ENCODE measurements around the gene AMHR2. TPM values are rescaled to one million over a fixed set of nuclear protein-coding genes. Genes with fewer than 3 reads are reported as not detected.
A peak's percentile ranks its signal among the peaks of the same experiment; 100 is the strongest.

The AMHR2 gene
- total RNA-seq, 1 donor from 2014 or later = not detected

DNA sequence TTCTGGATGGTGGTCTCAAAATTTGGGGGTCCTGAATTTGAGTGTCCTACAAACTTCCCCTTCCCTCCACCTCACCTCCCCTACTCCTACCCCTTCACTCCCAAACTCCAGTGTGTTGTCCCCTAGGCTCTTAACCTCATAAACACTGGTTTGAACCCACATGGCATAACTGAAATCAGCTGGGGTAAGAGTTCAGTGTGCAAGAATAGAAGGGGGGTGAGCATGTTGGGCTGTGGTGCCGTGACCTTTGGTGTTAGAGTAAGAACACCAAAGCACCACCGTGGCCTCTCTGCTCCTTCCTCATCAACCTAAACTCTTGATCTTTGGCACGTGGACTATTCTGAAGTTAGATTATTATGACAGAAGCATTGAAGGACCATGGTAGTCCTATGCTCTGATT, 39.3 kb downstream of the AMHR2 start:
- Histone ChIP-seq H3K36me3 (ENCODE audit: control insufficient read depth in 3 of 3, insufficient read depth in 3 of 3, low read length in 3 of 3) (peaks cover 74 to 93% (median 92%) of the 10 kb centered on the region in 3 donors), H3K27ac (ENCODE audit: low read depth, low read length) (peak overlapping the region; percentile 78)

GRCh38 chr12:53463802-53464560, 40.3 kb downstream of the AMHR2 start:
- H3K36me3 ChIP-seq (ENCODE audit: control insufficient read depth in 3 of 3, insufficient read depth in 3 of 3, low read length in 3 of 3) = peaks cover 78 to 95% (median 92%) of the 10 kb centered on the region in 3 donors
- H3K4me3 ChIP-seq (ENCODE audit: low read length in 3 of 3) = no peak overlapping the region
- H3K27ac ChIP-seq (ENCODE audit: low read depth, low read length) = peak overlapping the region; percentile 78
- H3K9me3 ChIP-seq (ENCODE audit: control insufficient read depth in 3 of 3, low read length in 3 of 3) = no peaks in the 10 kb centered on the region
- no peaks in the 10 kb centered on the region for H3K27me3 ChIP-seq (ENCODE audit: control insufficient read depth in 3 of 3, insufficient read depth in 3 of 3, low read length in 3 of 3)
- peaks cover 85 to 92% (median 89%) of the 10 kb centered on the region in 3 donors for H3K4me1 ChIP-seq (ENCODE audit: control insufficient read depth in 3 of 3, insufficient read depth in 3 of 3, low read length in 3 of 3)
- no peak overlapping the region for H3K9ac ChIP-seq (ENCODE audit: low read depth in 1 of 3, low read length in 3 of 3)

More for the DNA sequence above, 39.3 kb downstream of the AMHR2 start:
- Histone ChIP-seq H3K9ac (ENCODE audit: low read depth in 1 of 3, low read length in 3 of 3) (peak overlapping the region in 2 of 3 donors; percentile 51 to 57), H3K4me1 (ENCODE audit: control insufficient read depth in 3 of 3, insufficient read depth in 3 of 3, low read length in 3 of 3) (peaks cover 78 to 89% (median 83%) of the 10 kb centered on the region in 3 donors), H3K4me3 (ENCODE audit: low read length in 3 of 3) (peak overlapping the region in 1 of 3 donors; percentile 2), H3K27me3 (ENCODE audit: control insufficient read depth in 3 of 3, insufficient read depth in 3 of 3, low read length in 3 of 3) (no peaks in the 10 kb centered on the region), H3K9me3 (ENCODE audit: control insufficient read depth in 3 of 3, low read length in 3 of 3) (no peaks in the 10 kb centered on the region)

GRCh38 chr12:53464685-53465418, 41.2 kb downstream of the AMHR2 start:
- Histone ChIP-seq H3K27me3 (ENCODE audit: control insufficient read depth in 3 of 3, insufficient read depth in 3 of 3, low read length in 3 of 3) (no peaks in the 10 kb centered on the region), H3K4me3 (ENCODE audit: low read length in 3 of 3) (no peak overlapping the region), H3K36me3 (ENCODE audit: control insufficient read depth in 3 of 3, insufficient read depth in 3 of 3, low read length in 3 of 3) (peaks cover 80 to 94% (median 93%) of the 10 kb centered on the region in 3 donors), H3K9me3 (ENCODE audit: control insufficient read depth in 3 of 3, low read length in 3 of 3) (no peaks in the 10 kb centered on the region), H3K9ac (ENCODE audit: low read depth in 1 of 3, low read length in 3 of 3) (peak overlapping the region in 2 of 3 donors; percentile 2 to 63), H3K4me1 (ENCODE audit: control insufficient read depth in 3 of 3, insufficient read depth in 3 of 3, low read length in 3 of 3) (peaks cover 82 to 88% (median 86%) of the 10 kb centered on the region in 3 donors), H3K27ac (ENCODE audit: low read depth, low read length) (peak overlapping the region; percentile 61)

DNA sequence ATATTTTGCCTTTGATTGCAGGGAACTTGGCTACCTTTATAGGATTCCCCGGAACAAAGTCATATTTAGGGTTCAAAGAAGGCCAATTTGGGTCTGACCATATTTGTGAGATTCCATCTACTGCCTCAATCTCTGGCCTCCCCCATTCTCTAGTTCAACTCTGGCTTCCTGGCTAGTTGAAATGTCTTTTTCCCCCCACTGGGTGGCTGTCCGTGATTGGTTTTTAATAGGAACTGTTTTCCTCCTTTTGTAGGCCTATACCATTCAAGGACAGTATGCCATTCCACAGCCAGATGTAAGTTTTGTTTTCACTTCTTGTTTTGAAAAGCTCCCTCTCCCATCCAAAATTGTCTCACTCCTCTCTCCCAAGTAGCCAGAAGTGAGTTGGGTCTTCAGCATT, 42.0 kb downstream of the AMHR2 start:
- H3K9me3 ChIP-seq (ENCODE audit: control insufficient read depth in 3 of 3, low read length in 3 of 3) = no peaks in the 10 kb centered on the region
- peaks cover 78 to 86% (median 81%) of the 10 kb centered on the region in 3 donors for H3K4me1 ChIP-seq (ENCODE audit: control insufficient read depth in 3 of 3, insufficient read depth in 3 of 3, low read length in 3 of 3)
- H3K27me3 ChIP-seq (ENCODE audit: control insufficient read depth in 3 of 3, insufficient read depth in 3 of 3, low read length in 3 of 3) = no peaks in the 10 kb centered on the region
- H3K9ac ChIP-seq (ENCODE audit: low read depth in 1 of 3, low read length in 3 of 3) = peak overlapping the region in 2 of 3 donors; percentile 2 to 43
- H3K27ac ChIP-seq (ENCODE audit: low read depth, low read length) = peak overlapping the region; percentile 61
- H3K36me3 ChIP-seq (ENCODE audit: control insufficient read depth in 3 of 3, insufficient read depth in 3 of 3, low read length in 3 of 3) = peaks cover 79 to 93% (median 92%) of the 10 kb centered on the region in 3 donors
- no peak overlapping the region for H3K4me3 ChIP-seq (ENCODE audit: low read length in 3 of 3)

GRCh38 chr12:53466640-53467039, 43.0 kb downstream of the AMHR2 start:
- no peak overlapping the region for H3K4me3 ChIP-seq (ENCODE audit: low read length in 3 of 3)
- no peak overlapping the region for H3K9ac ChIP-seq (ENCODE audit: low read depth in 1 of 3, low read length in 3 of 3)
- H3K36me3 ChIP-seq (ENCODE audit: control insufficient read depth in 3 of 3, insufficient read depth in 3 of 3, low read length in 3 of 3) = peaks cover 78 to 91% (median 91%) of the 10 kb centered on the region in 3 donors
- peak overlapping the region; percentile 61 for H3K27ac ChIP-seq (ENCODE audit: low read depth, low read length)
- H3K9me3 ChIP-seq (ENCODE audit: control insufficient read depth in 3 of 3, low read length in 3 of 3) = no peaks in the 10 kb centered on the region
- H3K4me1 ChIP-seq (ENCODE audit: control insufficient read depth in 3 of 3, insufficient read depth in 3 of 3, low read length in 3 of 3) = peaks cover 73 to 80% (median 74%) of the 10 kb centered on the region in 3 donors
- no peaks in the 10 kb centered on the region for H3K27me3 ChIP-seq (ENCODE audit: control insufficient read depth in 3 of 3, insufficient read depth in 3 of 3, low read length in 3 of 3)

DNA sequence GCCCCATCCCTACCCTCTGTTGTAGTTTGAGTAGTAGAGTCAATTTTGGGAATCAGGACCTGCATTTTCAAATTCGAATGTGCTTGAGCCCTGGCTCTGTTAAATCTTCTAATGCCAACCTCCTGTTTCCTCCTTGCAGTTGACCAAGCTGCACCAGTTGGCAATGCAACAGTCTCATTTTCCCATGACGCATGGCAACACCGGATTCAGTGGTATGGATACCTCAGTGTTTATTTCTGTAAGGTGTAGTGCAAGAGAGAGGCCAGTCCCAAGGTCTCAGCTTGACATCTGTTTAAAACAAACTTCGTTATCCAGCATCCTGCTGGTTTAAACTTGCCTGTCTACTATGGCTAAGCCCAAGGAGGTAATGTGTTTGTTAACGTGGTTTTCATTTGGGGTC, 43.4 kb downstream of the AMHR2 start:
- no peak overlapping the region for H3K9ac ChIP-seq (ENCODE audit: low read depth in 1 of 3, low read length in 3 of 3)
- H3K4me1 ChIP-seq (ENCODE audit: control insufficient read depth in 3 of 3, insufficient read depth in 3 of 3, low read length in 3 of 3) = peaks cover 70 to 79% (median 71%) of the 10 kb centered on the region in 3 donors
- H3K36me3 ChIP-seq (ENCODE audit: control insufficient read depth in 3 of 3, insufficient read depth in 3 of 3, low read length in 3 of 3) = peaks cover 77 to 91% (median 91%) of the 10 kb centered on the region in 3 donors
- H3K27me3 ChIP-seq (ENCODE audit: control insufficient read depth in 3 of 3, insufficient read depth in 3 of 3, low read length in 3 of 3) = no peaks in the 10 kb centered on the region
- H3K27ac ChIP-seq (ENCODE audit: low read depth, low read length) = peak overlapping the region; percentile 61
- H3K4me3 ChIP-seq (ENCODE audit: low read length in 3 of 3) = no peak overlapping the region
- H3K9me3 ChIP-seq (ENCODE audit: control insufficient read depth in 3 of 3, low read length in 3 of 3) = no peaks in the 10 kb centered on the region

- peak overlapping the region; percentile 61 for H3K27ac ChIP-seq (ENCODE audit: low read depth, low read length)
These were observed 44.2 kb downstream of the AMHR2 start for GRCh38 chr12:53467880-53468279.

DNA sequence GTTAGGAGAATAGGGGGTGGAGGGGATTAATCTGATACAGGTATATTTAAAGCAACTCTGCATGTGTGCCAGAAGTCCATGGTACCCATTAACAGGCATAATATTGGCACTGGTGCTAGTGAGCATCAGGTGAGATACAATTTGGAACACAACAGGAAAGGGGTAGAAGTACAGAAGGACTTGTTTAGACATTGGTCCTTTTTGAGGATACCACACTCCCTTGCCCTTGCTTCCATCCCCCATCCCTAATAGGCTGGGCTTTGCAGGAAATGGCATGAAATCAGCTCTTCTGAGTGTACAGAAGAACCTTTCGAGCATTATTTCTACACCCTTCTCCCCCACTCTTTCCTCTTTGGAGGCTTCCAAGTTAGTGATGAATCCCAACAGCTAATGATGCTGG, 44.6 kb downstream of the AMHR2 start:
- H3K9me3 ChIP-seq (ENCODE audit: control insufficient read depth in 3 of 3, low read length in 3 of 3) = no peaks in the 10 kb centered on the region
- no peak overlapping the region for H3K9ac ChIP-seq (ENCODE audit: low read depth in 1 of 3, low read length in 3 of 3)
- H3K4me1 ChIP-seq (ENCODE audit: control insufficient read depth in 3 of 3, insufficient read depth in 3 of 3, low read length in 3 of 3) = peaks cover 63 to 78% (median 68%) of the 10 kb centered on the region in 3 donors
- no peaks in the 10 kb centered on the region for H3K27me3 ChIP-seq (ENCODE audit: control insufficient read depth in 3 of 3, insufficient read depth in 3 of 3, low read length in 3 of 3)
- H3K4me3 ChIP-seq (ENCODE audit: low read length in 3 of 3) = no peak overlapping the region
- peak overlapping the region; percentile 61 for H3K27ac ChIP-seq (ENCODE audit: low read depth, low read length)
- H3K36me3 ChIP-seq (ENCODE audit: control insufficient read depth in 3 of 3, insufficient read depth in 3 of 3, low read length in 3 of 3) = peaks cover 70 to 88% (median 84%) of the 10 kb centered on the region in 3 donors

More at GRCh38 chr12:53467880-53468279, 44.2 kb downstream of the AMHR2 start:
- peaks cover 74 to 91% (median 88%) of the 10 kb centered on the region in 3 donors for H3K36me3 ChIP-seq (ENCODE audit: control insufficient read depth in 3 of 3, insufficient read depth in 3 of 3, low read length in 3 of 3)
- no peaks in the 10 kb centered on the region for H3K27me3 ChIP-seq (ENCODE audit: control insufficient read depth in 3 of 3, insufficient read depth in 3 of 3, low read length in 3 of 3)
- no peak overlapping the region for H3K9ac ChIP-seq (ENCODE audit: low read depth in 1 of 3, low read length in 3 of 3)
- H3K9me3 ChIP-seq (ENCODE audit: control insufficient read depth in 3 of 3, low read length in 3 of 3) = no peaks in the 10 kb centered on the region
- peaks cover 67 to 79% (median 69%) of the 10 kb centered on the region in 3 donors for H3K4me1 ChIP-seq (ENCODE audit: control insufficient read depth in 3 of 3, insufficient read depth in 3 of 3, low read length in 3 of 3)
- H3K4me3 ChIP-seq (ENCODE audit: low read length in 3 of 3) = no peak overlapping the region

GRCh38 chr12:53472056-53472582, 48.5 kb downstream of the AMHR2 start:
- no peaks in the 10 kb centered on the region for H3K9me3 ChIP-seq (ENCODE audit: control insufficient read depth in 3 of 3, low read length in 3 of 3)
- peaks cover 60 to 89% (median 79%) of the 10 kb centered on the region in 3 donors for H3K36me3 ChIP-seq (ENCODE audit: control insufficient read depth in 3 of 3, insufficient read depth in 3 of 3, low read length in 3 of 3)
- H3K27me3 ChIP-seq (ENCODE audit: control insufficient read depth in 3 of 3, insufficient read depth in 3 of 3, low read length in 3 of 3) = no peaks in the 10 kb centered on the region
- H3K9ac ChIP-seq (ENCODE audit: low read depth in 1 of 3, low read length in 3 of 3) = no peak overlapping the region
- H3K4me1 ChIP-seq (ENCODE audit: control insufficient read depth in 3 of 3, insufficient read depth in 3 of 3, low read length in 3 of 3) = peaks cover 57 to 70% (median 59%) of the 10 kb centered on the region in 3 donors
- no peak overlapping the region for H3K27ac ChIP-seq (ENCODE audit: low read depth, low read length)
- H3K4me3 ChIP-seq (ENCODE audit: low read length in 3 of 3) = no peak overlapping the region
